BJ (cell line): Measurements from ENCODE around the gene TRAPPC2. TPM values are rescaled to one million over a fixed set of nuclear protein-coding genes. Genes with fewer than 3 reads are reported as not detected.

Source experiments
- CTCF ChIA-PET: fragments of 350-600 bp; formaldehyde crosslinking; extraction: SDS; loops from one replicate; lab custom pipeline; 2021; ENCODE audit warnings: antibody characterized with exemption, inconsistent platforms; lab: Yijun Ruan, JAX
- POLR2A ChIA-PET: fragments of 300-600 bp; sonication (Branson Sonifier 250); formaldehyde crosslinking; extraction: SDS; loops from one replicate; lab custom pipeline; 2021; ENCODE audit warnings: antibody characterized with exemption; lab: Charles Lee
- DNase-seq: peaks from one replicate; pipeline ENCODE4 v3.0.0-alpha.2; 2011; ENCODE audit warnings: low read depth
- H3K27me3 ChIP-seq: 2 replicates; pipeline ENCODE4 v1.6.0; 2011; ENCODE audit warnings: low read length; ENCODE audit not compliant: control insufficient read depth, insufficient read depth
- H3K36me3 ChIP-seq: 2 replicates; pipeline ENCODE4 v1.5.1; 2011; ENCODE audit warnings: low read length; ENCODE audit not compliant: control insufficient read depth, insufficient read depth
- H3K4me3 ChIP-seq: 2 replicates; pipeline ENCODE4 v1.5.1; 2011; ENCODE audit warnings: low read depth, mild to moderate bottlenecking, control low read depth, low read length
- CTCF ChIP-seq: IDR thresholded peaks from 2 replicates; pipeline ENCODE4 v1.5.1; 2011; ENCODE audit warnings: low read depth, mild to moderate bottlenecking, control low read depth, inconsistent platforms, low read length, moderate library complexity; ENCODE audit not compliant: insufficient read depth
- polyA plus RNA-seq: library from polyadenylated mRNA; depleted of rRNA; stranded (reverse); fragments of >200 nt; gene quantifications from 2 replicates; pipeline ENCODE4 v1.2.3, GENCODE V29; 2011

The TRAPPC2 gene
- polyA plus RNA-seq, 1 experiment: 5.5 TPM

- ChIA-PET CTCF (no interaction called here), POLR2A (no interaction called here)
- Histone ChIP-seq H3K36me3 (peaks cover 2% of the 10 kb centered on the region; the same call in 1 of the 2 replicates), H3K27me3 (no peaks in the 10 kb centered on the region), H3K4me3 (peak overlapping the region; percentile 76)
- 0 out of 2 replicates have a peak, but pooled peaks have one; percentile 5 for TF ChIP-seq CTCF
- no peak for DNase-seq
Observed at GRCh38 chrX:13690836-13691235, 43.6 kb downstream of the TRAPPC2 start.

GRCh38 chrX:13689741-13690211 lies 44.6 kb downstream of the TRAPPC2 start:
- Histone ChIP-seq H3K36me3 (peaks cover 2% of the 10 kb centered on the region; the same call in 1 of the 2 replicates), H3K27me3 (no peaks in the 10 kb centered on the region), H3K4me3 (peak overlapping the region; percentile 76)
- ChIA-PET CTCF (no interaction called here), POLR2A (no interaction called here)
- DNase-seq: no peak
- TF ChIP-seq CTCF: no peak

DNA sequence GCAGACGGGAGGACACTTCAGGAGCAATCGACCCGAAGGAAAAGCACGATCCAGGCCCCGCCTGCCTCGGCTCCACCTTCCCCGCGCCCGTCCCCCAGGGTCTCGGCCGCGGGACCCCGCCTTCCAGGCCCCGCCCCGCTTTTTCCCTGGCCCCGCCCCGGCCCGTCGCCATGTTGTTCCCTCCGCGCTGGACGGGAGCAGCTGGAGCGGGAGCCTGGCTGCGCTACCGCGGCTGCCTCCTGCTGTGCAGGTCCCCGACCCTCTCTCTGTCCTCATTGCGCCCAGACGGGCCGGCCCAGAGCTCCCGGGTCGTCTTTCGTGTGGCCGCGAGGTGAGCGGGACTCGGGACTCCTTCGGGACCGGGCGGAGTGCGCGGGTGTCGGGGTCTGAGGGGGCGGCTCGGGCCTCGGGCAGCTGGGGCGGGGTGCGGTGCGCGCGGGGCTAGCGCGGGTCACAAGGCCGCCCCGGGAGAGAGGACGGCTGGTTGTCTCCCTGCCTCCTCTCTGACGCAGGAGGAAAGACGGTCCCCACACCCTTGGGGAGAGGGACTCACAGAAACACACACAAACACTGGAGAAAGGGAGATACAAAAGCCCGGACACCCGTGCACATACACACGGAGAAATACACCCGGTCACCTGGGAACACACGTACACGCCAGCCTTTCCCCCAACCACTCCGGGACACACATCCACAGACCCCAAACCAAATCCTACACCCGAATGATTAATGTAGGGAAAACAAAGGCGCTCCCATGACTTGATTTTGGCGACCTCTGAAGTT lies 45.3 kb downstream of the TRAPPC2 start, which contains the start of gene RAB9A:
Gene RAB9A, plus strand, starts transcription at position 171 of the 783 bp plus-strand sequence. CDS start 19,619 bp downstream, outside the sequence.
- CTCF ChIA-PET: no interaction called here

DNA sequence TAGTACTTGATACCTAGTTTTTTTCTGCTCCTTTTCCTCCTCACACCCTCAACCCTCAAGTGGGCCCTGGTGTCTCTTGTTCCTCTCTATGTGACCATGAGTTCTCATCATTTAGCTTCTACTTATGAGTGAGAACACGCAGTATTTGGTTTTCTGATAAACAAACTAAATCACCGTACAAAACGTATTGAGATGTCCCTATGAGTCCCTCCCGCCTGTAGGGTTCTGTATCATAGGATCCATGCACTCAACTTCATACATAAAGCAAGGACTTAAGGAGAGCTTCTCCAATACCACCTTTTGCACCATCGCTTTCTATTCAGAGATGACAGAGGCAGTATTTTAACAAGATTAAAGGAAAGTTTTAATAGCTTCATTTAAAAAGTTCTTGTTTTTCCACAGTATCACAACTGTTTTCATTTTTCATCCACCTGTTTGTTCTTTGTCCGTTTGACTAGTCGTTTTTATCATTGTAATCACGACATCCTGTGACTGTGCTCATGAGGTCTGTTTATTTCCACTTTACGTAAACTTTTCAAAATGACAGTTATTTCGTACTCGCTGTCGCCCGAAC lies 45.9 kb downstream of the TRAPPC2 start:
- peak overlapping the region; percentile 76 for H3K4me3 ChIP-seq
- DNase-seq: no peak
- no peaks in the 10 kb centered on the region for H3K27me3 ChIP-seq
- POLR2A ChIA-PET: no interaction called here
- CTCF ChIA-PET: no interaction called here
- peaks cover 2% of the 10 kb centered on the region; the same call in 1 of the 2 replicates for H3K36me3 ChIP-seq
- TF ChIP-seq CTCF: no peak

More for the DNA sequence above, 45.3 kb downstream of the TRAPPC2 start, which contains the start of gene RAB9A:
- TF ChIP-seq CTCF: no peak
- no peak for DNase-seq
- peaks cover 2% of the 10 kb centered on the region; the same call in 1 of the 2 replicates for H3K36me3 ChIP-seq
- peak within 1 kb of the TSS; percentile 76 for H3K4me3 ChIP-seq
- POLR2A ChIA-PET: no interaction called here
- no peaks in the 10 kb centered on the region for H3K27me3 ChIP-seq

DNA sequence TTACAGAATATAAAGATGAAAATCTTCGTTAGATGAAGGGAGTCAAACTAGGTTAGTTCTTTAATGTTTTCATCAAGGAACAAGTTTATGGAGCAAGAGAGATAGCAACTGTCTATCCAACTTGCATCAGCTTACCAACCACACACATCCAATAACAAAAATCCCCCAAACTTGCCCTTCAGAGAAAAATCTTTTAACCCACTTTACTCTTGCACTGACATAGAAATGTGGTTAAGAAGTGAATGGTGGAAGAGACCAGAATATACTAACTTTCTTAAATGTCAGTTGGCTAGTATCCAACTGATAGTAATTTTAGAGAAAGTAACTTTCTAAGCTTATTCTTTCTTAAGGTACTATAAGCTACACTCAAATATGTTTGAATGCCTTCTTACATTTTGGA lies 47.2 kb downstream of the TRAPPC2 start:
- Histone ChIP-seq H3K36me3 (no peaks in the 10 kb centered on the region), H3K27me3 (no peaks in the 10 kb centered on the region), H3K4me3 (no peak overlapping the region)
- POLR2A ChIA-PET: no interaction called here
- CTCF ChIA-PET: no interaction called here
- no peak for TF ChIP-seq CTCF
- DNase-seq: no peak
